Dedifferentiated amniotic fluid mesenchymal stem cell (primary cell): ENCODE results near the gene TPR.

Source experiments
- DNase-seq: peaks from one replicate; pipeline ENCODE4 v3.0.0-alpha.2; 2016; ENCODE audit errors: extremely low spot score

TPR gene

DNA sequence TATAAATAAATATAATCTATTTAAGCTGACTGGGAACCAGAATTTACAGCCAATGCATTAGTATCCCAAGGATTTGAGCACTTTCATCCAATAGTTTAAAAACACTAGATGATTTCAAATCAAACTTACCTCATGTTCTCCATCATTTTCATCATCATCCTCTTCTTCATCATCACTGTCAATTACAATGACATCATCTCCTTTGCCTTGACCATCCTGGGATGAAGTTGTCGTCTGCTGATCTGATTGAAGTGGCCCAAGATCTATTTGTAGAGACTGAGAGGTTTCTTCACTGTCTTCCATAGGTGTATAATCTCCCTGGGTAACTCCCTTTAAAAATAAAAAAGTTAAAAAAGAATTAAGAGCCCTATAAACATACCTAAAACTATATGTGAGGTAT, 47.7 kb downstream of the TPR start:
- DNase-seq, result no peak

DNA sequence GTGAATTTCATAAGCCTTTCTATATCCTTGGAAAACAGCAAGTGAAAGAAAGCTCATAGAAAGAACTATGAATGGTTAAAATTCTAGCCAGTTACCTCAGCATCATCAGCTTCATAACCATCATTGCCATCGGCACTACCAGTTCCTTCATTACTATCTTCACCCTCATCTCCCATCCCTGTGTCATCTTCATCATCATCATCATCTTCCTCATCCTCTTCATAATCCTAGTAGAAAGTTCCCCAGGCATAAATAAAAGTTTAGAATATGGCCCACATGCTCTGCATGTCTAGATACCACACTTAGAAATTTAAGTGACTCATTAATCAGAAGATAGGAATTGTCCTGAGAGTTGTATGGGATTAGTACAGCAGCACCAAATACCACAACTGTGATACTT, 49.0 kb downstream of the TPR start:
- no peak for DNase-seq

DNA sequence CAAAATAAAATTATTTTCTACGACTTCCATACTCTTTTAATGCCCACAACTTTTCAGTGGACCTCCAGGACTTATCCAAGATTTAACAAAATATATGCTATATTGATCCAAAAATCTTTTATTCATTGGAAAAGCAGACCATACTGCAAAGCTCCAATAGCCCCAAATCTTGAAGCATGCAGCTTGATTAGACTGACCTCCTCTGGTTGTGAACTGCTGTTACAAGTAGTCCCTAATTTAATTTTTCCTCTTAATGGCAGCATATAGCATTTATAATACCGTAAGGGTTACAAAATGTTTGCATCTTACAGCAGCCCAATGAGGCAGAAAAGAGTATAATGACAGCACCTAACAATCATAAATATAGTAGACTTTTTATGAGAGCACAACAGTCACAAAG, 49.8 kb downstream of the TPR start:
- DNase-seq, result no peak

DNA sequence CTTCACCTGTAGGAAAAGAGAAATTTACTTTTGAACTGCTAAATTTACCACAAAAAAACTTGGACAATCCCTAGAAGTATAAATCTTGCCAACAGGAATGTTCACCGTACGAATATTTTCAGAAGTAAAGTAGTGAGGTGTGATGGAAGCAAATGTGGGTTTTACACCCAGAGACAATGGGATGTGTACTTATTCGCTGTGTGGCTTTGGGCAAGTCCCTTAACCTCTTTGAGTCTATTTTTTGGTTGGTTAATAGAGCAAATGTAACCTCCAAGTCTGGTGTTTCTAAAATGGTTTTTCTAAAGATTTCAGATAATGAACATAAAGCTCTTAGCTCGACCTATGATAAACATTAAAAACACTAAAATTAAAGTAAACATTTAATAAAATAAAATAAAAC, 51.2 kb downstream of the TPR start:
- DNase-seq, result no peak

DNA sequence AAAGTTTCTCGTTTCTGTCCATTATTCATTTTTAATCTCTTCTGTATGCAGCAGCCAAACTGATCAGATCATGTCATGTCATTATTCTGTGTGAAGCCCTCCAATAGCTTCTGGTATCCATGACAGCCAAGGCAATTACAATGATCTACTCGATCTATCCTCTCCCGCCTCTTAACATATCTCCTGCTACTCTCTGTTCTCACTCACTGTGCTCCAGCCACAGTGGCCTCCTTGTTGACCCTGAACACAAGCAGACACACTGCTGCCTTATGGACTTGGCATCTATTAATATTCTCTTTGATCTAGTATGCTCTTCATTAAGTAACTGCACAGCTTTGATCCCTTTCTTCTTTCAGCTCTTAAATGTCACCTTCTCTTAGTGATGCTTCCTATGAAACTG, 59.5 kb downstream of the TPR start:
- DNase-seq, result no peak

DNA sequence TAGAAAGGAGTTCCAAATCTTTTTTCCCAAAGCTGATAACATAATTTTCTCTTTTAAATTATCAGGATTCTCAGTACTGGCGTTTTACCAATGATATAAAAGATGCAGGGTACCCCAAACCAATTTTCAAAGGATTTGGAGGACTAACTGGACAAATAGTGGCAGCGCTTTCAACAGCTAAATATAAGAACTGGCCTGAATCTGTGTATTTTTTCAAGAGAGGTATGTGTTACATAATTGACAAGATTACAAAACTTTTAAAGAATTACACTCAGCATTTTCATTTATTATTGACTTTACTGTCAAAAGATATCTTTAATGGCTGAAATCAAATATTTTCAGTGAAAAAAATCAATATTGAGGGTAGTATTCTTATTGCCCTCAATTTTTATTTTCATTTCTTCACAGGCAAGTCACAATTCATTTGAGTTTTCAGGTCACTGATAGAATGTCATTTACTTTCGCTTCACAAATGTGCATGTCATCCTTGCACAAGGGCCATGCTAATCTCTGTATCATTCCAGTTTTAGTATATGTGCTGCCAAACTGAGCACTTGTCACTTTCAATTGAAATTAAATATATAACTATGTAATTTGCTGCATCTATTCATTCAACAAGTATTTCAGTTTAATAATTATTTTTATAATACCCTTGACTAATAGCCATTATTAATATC, 63.5 kb downstream of the TPR start:
- DNase-seq, result no peak

DNA sequence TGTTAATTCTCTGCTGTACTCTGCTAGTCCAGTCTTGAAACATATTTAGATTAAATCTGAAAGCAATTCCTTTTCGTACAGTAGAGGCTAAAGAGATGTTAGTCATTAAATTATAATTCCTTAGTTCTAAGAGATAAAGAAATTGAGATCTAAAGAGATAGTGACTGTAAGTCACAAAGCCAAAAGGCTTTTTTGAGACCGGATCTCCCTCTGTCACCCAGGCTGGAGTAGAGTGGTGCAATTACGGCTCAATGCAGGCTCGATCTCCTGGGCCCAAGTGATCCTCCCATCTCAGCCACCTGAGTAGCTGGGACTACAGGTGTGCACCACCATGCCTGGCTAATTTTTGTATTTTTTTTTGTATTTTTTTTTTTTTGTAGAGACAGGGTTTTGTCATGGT, 64.7 kb downstream of the TPR start:
- DNase-seq, result no peak

DNA sequence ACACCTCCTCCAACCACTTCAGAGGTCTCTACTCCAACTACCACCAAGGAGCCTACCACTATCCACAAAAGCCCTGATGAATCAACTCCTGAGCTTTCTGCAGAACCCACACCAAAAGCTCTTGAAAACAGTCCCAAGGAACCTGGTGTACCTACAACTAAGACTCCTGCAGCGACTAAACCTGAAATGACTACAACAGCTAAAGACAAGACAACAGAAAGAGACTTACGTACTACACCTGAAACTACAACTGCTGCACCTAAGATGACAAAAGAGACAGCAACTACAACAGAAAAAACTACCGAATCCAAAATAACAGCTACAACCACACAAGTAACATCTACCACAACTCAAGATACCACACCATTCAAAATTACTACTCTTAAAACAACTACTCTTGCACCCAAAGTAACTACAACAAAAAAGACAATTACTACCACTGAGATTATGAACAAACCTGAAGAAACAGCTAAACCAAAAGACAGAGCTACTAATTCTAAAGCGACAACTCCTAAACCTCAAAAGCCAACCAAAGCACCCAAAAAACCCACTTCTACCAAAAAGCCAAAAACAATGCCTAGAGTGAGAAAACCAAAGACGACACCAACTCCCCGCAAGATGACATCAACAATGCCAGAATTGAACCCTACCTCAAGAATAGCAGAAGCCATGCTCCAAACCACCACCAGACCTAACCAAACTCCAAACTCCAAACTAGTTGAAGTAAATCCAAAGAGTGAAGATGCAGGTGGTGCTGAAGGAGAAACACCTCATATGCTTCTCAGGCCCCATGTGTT, 66.6 kb downstream of the TPR start:
- no peak for DNase-seq

DNA sequence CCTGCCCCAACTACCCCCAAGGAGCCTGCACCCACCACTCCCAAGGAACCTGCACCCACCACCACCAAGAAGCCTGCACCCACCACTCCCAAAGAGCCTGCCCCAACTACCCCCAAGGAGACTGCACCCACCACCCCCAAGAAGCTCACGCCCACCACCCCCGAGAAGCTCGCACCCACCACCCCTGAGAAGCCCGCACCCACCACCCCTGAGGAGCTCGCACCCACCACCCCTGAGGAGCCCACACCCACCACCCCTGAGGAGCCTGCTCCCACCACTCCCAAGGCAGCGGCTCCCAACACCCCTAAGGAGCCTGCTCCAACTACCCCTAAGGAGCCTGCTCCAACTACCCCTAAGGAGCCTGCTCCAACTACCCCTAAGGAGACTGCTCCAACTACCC, 67.6 kb downstream of the TPR start:
- no peak for DNase-seq

DNA sequence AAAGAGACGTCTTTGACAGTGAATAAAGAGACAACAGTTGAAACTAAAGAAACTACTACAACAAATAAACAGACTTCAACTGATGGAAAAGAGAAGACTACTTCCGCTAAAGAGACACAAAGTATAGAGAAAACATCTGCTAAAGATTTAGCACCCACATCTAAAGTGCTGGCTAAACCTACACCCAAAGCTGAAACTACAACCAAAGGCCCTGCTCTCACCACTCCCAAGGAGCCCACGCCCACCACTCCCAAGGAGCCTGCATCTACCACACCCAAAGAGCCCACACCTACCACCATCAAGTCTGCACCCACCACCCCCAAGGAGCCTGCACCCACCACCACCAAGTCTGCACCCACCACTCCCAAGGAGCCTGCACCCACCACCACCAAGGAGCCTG, 68.5 kb downstream of the TPR start:
- no peak for DNase-seq

DNA sequence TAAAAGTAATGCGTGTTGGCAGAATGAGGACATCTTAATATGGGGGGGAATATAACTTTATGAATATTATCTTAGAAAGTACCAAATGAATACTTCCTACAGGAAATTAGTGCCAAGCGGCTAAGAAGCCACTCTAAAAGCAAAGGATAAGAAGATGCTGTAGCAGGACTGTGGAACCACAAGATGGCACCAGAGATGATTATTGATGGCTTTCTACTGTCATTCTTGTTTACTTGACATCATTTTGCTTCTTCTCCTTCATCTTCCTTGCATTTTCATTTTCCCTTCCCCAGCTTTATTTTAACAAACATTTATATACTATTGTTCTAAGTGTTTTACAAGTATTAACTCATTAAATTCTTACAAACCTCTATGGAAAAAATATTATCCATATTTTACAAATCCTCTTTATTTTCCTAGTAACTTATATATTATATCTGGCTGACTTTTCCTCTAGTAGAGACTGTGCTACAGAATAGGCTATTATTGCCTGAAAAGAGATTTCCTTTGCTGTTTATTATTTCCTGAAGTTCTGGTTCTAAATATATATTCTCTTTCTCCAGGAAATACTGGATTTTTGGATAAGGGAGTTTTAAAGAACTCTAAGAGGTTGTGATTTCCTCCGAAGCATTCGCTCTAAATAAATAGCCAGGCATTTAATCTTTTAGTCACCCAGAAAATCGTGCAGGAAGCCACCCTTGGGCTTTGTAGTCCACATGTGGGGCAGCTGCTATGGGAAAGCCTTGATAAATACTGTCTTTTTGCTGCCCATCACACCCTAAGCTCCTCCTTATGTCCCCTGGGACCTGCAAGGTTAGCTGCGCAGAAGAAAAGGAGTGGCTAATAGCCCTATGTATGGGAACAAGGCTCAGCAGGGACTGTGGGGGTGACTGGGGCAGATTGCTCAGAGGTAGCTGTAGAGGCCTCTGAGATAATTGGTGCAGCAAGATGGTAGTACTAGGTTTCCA, 69.8 kb downstream of the TPR start:
- DNase-seq, result no peak

DNA sequence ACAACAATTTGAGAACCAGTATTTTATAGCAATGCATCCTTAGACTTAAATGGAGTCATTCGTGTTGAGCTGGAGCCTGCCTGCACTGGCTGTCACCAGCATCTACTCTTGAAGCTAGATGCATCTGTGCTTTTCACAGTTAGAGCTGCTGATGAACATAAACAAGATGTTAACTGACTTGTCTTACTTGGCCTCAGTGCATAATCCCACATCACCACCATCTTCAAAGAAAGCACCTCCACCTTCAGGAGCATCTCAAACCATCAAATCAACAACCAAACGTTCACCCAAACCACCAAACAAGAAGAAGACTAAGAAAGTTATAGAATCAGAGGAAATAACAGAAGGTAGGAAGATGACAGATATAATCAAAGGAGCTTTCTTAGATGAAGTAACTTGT, 71.1 kb downstream of the TPR start:
- DNase-seq, result no peak

DNA sequence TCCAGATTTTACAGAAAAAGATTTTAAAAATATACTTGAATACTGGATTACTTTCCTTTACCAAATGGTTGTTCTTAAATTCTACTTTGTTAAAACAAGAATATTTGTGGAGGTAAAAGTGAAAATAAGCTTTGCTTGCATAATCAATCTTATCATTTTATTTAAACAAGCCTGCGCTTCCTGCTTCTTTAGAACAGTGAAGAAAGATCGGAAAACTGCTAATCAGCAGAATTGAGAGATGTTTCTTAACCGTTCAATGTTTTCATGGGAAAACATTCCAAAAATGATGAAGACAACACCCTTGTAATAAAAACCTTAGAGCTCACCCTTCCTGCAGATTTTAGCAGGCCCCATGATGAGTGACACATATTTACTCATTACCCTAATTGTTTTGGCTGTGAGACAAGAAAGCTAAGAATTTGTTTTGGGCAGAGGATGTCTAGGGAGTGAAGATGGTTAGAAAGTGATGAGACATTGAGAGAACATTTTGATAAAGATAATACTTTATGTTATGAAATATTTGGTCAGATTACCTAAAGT, 72.6 kb downstream of the TPR start:
- no peak for DNase-seq

DNA sequence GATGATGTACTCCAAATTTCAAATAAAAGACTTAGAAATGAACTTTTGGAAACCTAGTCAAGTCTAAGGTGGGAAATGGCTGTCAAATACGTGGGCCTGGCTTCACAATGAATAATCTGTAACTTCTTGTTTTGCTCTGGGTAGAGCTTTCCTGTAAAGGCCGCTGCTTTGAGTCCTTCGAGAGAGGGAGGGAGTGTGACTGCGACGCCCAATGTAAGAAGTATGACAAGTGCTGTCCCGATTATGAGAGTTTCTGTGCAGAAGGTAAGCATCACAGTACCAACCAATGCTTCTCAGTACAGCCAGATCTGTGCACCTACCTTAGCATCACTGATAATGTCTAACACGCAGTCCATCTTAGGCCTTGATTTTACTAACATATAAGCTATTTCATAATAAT, 73.6 kb downstream of the TPR start:
- no peak for DNase-seq

DNA sequence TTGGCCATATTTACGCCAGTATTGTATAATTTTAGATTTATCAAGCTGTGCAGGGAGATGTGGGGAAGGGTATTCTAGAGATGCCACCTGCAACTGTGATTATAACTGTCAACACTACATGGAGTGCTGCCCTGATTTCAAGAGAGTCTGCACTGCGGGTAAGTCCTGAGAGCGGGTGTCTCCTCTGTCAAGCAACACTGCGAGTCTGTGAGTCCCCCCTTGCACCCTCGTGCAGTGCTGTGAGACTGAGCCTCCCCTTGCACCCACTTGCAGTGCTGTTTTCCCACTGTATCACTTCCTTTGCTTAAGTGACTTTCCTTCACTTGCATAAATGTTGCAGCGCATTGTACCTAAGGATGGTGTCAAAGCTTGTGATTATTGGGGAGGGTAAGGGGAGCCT, 75.0 kb downstream of the TPR start:
- no peak for DNase-seq

DNA sequence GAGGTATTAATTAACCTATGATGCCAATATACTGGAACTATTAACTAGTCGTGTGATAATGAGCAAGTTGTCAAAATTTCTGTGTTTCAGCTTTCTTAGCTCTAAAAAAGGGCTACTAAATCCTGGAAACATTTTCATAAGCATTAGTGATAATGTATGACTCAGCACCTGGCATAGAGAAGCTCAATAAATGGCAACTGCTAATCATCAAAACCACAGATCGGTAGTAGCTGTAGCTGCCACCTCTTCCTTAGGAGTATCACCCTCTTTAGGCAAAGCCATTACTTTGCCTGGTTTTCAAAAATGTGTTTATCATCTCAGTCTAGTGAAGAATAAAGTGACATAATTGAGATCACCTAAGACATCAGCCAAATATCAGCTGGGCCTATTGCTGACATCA, 75.5 kb downstream of the TPR start:
- no peak for DNase-seq

DNA sequence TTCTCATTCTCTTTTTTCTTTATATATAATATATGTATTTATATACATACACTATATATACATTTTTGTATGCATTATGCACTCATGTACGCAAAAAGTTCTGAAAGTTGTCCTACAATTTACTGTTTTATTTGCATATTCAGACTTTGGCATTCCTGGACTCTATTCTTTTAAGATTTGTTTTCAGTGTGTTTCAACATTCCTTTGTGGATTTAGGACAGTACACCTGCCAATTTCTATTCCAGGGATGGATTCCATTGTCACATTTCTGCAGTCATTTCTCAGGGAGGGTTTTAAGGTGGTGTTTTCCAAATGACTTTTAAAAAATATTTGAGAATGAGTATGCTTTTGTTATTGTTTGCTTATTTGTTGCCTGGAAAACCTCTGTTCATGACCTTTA, 76.2 kb downstream of the TPR start:
- DNase-seq, result no peak

DNA sequence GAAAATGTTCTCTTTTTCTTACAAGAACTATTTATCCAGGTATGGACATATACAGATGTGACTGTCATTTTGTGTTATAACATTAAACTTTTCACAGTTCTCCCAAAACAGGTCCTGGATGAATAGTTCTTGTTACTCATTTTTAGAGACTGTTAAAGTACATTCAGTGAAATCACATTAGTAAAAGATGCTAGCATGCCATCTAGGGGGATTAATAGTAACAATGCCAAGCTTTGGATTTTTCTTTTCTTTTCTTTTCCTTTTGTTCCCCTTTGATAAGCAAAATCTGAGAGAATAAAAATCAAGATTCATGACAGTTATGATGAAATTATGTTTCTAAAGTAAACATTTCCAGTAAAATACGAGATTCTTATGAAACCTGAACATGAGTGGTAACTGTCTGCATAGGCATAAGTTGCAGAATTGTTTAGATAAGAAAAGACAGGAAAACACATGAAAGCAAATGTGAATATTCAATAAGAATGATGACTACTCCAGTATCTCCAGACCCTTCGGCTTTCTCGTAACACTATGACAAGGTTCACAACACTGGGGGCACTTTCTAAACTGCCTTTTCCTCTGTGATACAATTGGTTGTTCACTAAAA, 77.5 kb downstream of the TPR start:
- no peak for DNase-seq

DNA sequence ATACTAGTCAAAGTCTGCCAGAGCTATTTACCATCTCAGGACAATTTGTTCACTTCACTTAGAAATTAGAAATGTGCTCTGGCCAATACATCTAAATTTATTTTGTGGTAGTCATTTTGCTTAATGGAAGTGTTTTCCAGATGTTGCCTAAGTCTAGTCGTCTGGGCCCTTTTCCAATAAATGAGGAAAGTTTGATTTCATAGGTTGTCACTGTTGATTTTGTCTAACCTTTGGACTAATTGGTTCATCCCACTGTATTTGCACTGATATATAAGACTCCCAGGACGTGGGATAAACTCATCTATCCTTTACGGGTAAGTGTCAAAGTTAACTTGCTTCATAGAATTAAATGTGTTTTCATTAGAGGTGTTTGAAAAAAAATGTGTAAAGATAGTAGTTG, 79.1 kb downstream of the TPR start, which contains the start of gene PRG4:
PRG4 (plus strand) TSS at position 300 of the 400 bp plus-strand sequence.
- DNase-seq, result no peak

DNA sequence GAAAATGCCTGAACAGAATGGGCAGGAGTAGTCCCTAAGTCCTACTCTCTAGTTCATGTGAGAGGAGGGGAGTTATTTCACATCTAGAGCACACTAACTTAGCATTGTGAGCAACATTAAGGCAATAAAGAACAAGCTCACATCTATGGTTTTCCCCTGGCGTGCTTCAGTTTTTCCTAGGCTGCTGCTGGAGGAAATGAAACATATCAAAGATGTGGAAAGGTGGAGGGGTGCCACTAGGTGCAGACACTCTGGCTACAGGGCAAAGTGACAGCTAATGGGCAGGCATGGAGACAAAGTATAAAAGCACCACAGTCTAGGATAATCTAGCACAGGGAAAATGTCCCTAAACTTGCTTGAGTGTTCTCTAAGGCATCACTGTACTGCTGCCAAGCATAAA, 82.2 kb downstream of the TPR start:
- no peak for DNase-seq

DNA sequence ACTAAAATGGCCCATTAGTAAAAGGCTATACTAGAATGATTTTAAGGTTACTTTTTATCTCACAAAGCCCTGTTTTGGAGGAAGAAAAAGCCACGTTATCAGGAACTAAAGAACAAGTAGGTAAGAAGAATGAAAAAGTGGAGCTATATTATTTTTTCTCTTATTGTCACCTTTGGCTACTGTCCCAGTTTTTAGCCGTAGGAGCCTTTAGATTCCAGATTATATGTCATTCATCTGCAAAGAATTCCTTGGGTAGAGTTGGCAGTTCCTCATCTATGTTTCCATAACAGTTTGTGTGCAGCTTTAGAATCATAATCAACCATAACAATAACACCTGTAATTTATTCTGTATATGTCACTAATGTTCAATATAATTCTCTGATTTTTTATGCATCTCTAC, 83.8 kb downstream of the TPR start:
- no peak for DNase-seq
